ENCODE measurements around the gene MYBPC3. TPM values are rescaled to one million over a fixed set of nuclear protein-coding genes. Genes with fewer than 3 reads are reported as not detected.
"Not testable (repeated sequence)": the region's sequence is repeated elsewhere in the genome, so short reads cannot be mapped to it uniquely, and the experiment has no call there.

The MYBPC3 gene
- total RNA-seq, 4 donors from 2014 or later: not detected

GRCh38 chr11:47318166-47318565, 34.3 kb downstream of the MYBPC3 start:
- 95 to 98% methylated on average over 2 of the region's 2 CpGs for WGBS, 2 donors
- Histone ChIP-seq H3K36me3 (peaks cover 20 to 42% of the 10 kb centered on the region in 2 donors), H3K4me3 (replicated peaks in 1 of 3) (no peak overlapping the region), H3K4me1 (no peaks in the 10 kb centered on the region), H3K27me3 (no peaks in the 10 kb centered on the region), H3K9me3 (no peaks in the 10 kb centered on the region), H3K27ac (no peak overlapping the region)
- no peak for DNase-seq
- intact Hi-C loops (cut with DNase I): no loop called here
- TF ChIP-seq CTCF (IDR thresholded peaks at IDR 0.05): no peak
- no peak for TF ChIP-seq POLR2A (IDR thresholded peaks at IDR 0.05)

GRCh38 chr11:47317064-47317828, 35.3 kb downstream of the MYBPC3 start:
- peaks cover 26 to 38% of the 10 kb centered on the region in 2 donors for H3K36me3 ChIP-seq
- no peak for DNase-seq
- no peak for TF ChIP-seq POLR2A (IDR thresholded peaks at IDR 0.05)
- no peak for TF ChIP-seq CTCF (IDR thresholded peaks at IDR 0.05)

GRCh38 chr11:47316501-47316900, 36.0 kb downstream of the MYBPC3 start:
- WGBS, 2 donors: 93 to 97% methylated on average over 8 of the region's 8 CpGs
- intact Hi-C loops (cut with DNase I); H3K4me1 ChIP-seq; H3K27ac ChIP-seq; H3K4me3 ChIP-seq (replicated peaks in 1 of 3); DNase-seq; H3K27me3 ChIP-seq; H3K9me3 ChIP-seq: not testable (repeated sequence)
- H3K36me3 ChIP-seq: peaks cover 30 to 40% of the 10 kb centered on the region in 2 donors

More at GRCh38 chr11:47317064-47317828, 35.3 kb downstream of the MYBPC3 start:
- no peaks in the 10 kb centered on the region for H3K9me3 ChIP-seq
- intact Hi-C loops (cut with DNase I): no loop called here
- 90 to 95% methylated on average over 5 of the region's 5 CpGs for WGBS, 2 donors
- no peaks in the 10 kb centered on the region for H3K27me3 ChIP-seq
- H3K4me3 ChIP-seq (replicated peaks in 1 of 3): no peak overlapping the region
- H3K27ac ChIP-seq: no peak overlapping the region
- H3K4me1 ChIP-seq: no peaks in the 10 kb centered on the region

GRCh38 chr11:47314992-47315391, 37.5 kb downstream of the MYBPC3 start:
- intact Hi-C loops (cut with DNase I): no loop called here
- whole genome bisulfite sequencing, 2 donors: 91% methylated on average over 5 of the region's 5 CpGs
- Histone ChIP-seq H3K4me3 (replicated peaks in 1 of 3) (no peak overlapping the region), H3K27ac (no peak overlapping the region), H3K27me3 (no peaks in the 10 kb centered on the region), H3K4me1 (no peaks in the 10 kb centered on the region), H3K9me3 (no peaks in the 10 kb centered on the region), H3K36me3 (peaks cover 45 to 54% of the 10 kb centered on the region in 2 donors)
- TF ChIP-seq POLR2A (IDR thresholded peaks at IDR 0.05) (no peak), CTCF (IDR thresholded peaks at IDR 0.05) (no peak)
- no peak for DNase-seq

GRCh38 chr11:47308050-47308823, 44.3 kb downstream of the MYBPC3 start:
- no peak overlapping the region for H3K27ac ChIP-seq
- H3K9me3 ChIP-seq: no peaks in the 10 kb centered on the region
- intact Hi-C loops (cut with DNase I): no loop called here
- WGBS, 2 donors: 70 to 83% methylated on average over 6 of the region's 6 CpGs
- peaks cover 7 to 16% of the 10 kb centered on the region in 2 donors for H3K4me1 ChIP-seq
- DNase-seq: peak; percentile 61 to 68
- no peaks in the 10 kb centered on the region for H3K27me3 ChIP-seq
- H3K36me3 ChIP-seq: peaks cover 54 to 57% of the 10 kb centered on the region in 2 donors
- TF ChIP-seq POLR2A (IDR thresholded peaks at IDR 0.05) (no peak), CTCF (IDR thresholded peaks at IDR 0.05) (no peak)
- H3K4me3 ChIP-seq (replicated peaks in 1 of 3): no peak overlapping the region

Measured in thyroid gland (tissue), 4 donors.